Common myeloid progenitor, CD34-positive (primary cell): ENCODE data around the gene MYCT1.

Source experiments
- CTCF ChIA-PET: fragments of 350-600 bp; sonication (Branson Sonifier 250); formaldehyde crosslinking; loops from one replicate; lab custom pipeline; 2021; ENCODE audit warnings: antibody characterized with exemption; lab: Charles Lee
- POLR2A ChIA-PET: fragments of 350-600 bp; sonication (Branson Sonifier 250); formaldehyde crosslinking; loops from one replicate; lab custom pipeline; 2021; ENCODE audit warnings: antibody characterized with exemption; lab: Charles Lee
- DNase-seq, 3 donors: peaks; one replicate each; pipeline versions ENCODE4 v3.0.0 to v3.0.0-alpha.2; 2013
- H3K27ac ChIP-seq, 2 experiments: 1 replicate in 1 of 2; 2 replicates in 1 of 2; pipeline ENCODE4 v1.7.0; 2013; ENCODE audit warnings: inconsistent platforms in 2 of 2, low read length in 2 of 2, mild to moderate bottlenecking in 2 of 2, low read depth in 1 of 2, moderate library complexity in 1 of 2; ENCODE audit not compliant: severe bottlenecking in 2 of 2, insufficient read depth in 1 of 2, poor library complexity in 1 of 2
- H3K27me3 ChIP-seq, 5 experiments: replicated peaks in 2 of 5; 1 replicate in 3 of 5; 2 replicates in 2 of 5; pipeline versions ENCODE4 v1.6.1 to v1.7.0; 2013; ENCODE audit warnings: low read length in 4 of 5, mild to moderate bottlenecking in 2 of 5, moderate library complexity in 2 of 5, inconsistent platforms in 1 of 5; ENCODE audit not compliant: insufficient read depth in 5 of 5, control insufficient read depth in 4 of 5
- H3K36me3 ChIP-seq, 4 experiments: 1 replicate in 2 of 4; 2 replicates in 2 of 4; pipeline versions ENCODE4 v1.6.1 to v1.7.0; 2013; ENCODE audit warnings: low read length in 3 of 4, control low read depth in 1 of 4, mild to moderate bottlenecking in 1 of 4; ENCODE audit not compliant: control insufficient read depth in 4 of 4, insufficient read depth in 4 of 4
- H3K4me1 ChIP-seq, 4 experiments: 1 replicate in 3 of 4; 2 replicates in 1 of 4; pipeline versions ENCODE4 v1.6.1 to v1.7.1; 2013; ENCODE audit warnings: low read length in 3 of 4, mild to moderate bottlenecking in 3 of 4, control low read depth in 1 of 4, inconsistent platforms in 1 of 4, moderate library complexity in 1 of 4; ENCODE audit not compliant: control insufficient read depth in 4 of 4, insufficient read depth in 4 of 4; ENCODE audit errors: control extremely low read depth in 1 of 4
- H3K4me3 ChIP-seq, 7 experiments: 1 replicate in 4 of 7; 2 replicates in 3 of 7; pipeline versions ENCODE4 v1.5.1 to v1.7.0; 2013; ENCODE audit warnings: mild to moderate bottlenecking in 7 of 7, low read length in 6 of 7, moderate library complexity in 6 of 7, inconsistent platforms in 2 of 7, low read depth in 2 of 7, control low read depth in 1 of 7; ENCODE audit not compliant: insufficient read depth in 4 of 7, control insufficient read depth in 1 of 7; ENCODE audit errors: extremely low read depth in 1 of 7
- H3K9me3 ChIP-seq, 5 experiments: 1 replicate in 4 of 5; 2 replicates in 1 of 5; pipeline versions ENCODE4 v1.6.1 to v1.7.1; 2013; ENCODE audit warnings: low read length in 4 of 5, mild to moderate bottlenecking in 2 of 5, inconsistent platforms in 1 of 5, low read depth in 1 of 5, moderate library complexity in 1 of 5; ENCODE audit not compliant: control insufficient read depth in 4 of 5, insufficient read depth in 2 of 5; ENCODE audit errors: control extremely low read depth in 1 of 5
- WGBS: methylation state at CpG from one replicate; pipeline ENCODE4 v1.1.5; 2013; ENCODE audit not compliant: insufficient coverage; 5-methylcytosine and 5-hydroxymethylcytosine counted together

MYCT1 gene

GRCh38 chr6:152736687-152737273 is 39.1 kb downstream of the MYCT1 start:
- Histone ChIP-seq H3K27me3 (no peaks in the 10 kb centered on the region), H3K27ac (no peak overlapping the region), H3K9me3 (peaks cover 0 to 8% (median 0%) of the 10 kb centered on the region in 5 experiments), H3K4me1 (peaks cover 0 to 21% (median 0%) of the 10 kb centered on the region in 4 experiments), H3K36me3 (no peaks in the 10 kb centered on the region), H3K4me3 (peak overlapping the region in 1 of 7 experiments; percentile 7)
- peak; percentile 6 to 76 (median 57) for DNase-seq
- ChIA-PET POLR2A (no interaction called here), CTCF (interaction anchor here (1.2 kb wide), 1 partner anchor 183 kb away, joined by 3 read pairs; no protein-coding TSS in a partner anchor)
- WGBS: no CpG with 5 or more reads among the region's 2 CpGs

GRCh38 chr6:152745509-152746171 is 47.9 kb downstream of the MYCT1 start:
- H3K4me3 ChIP-seq: no peak overlapping the region
- H3K27ac ChIP-seq: no peak overlapping the region
- no peaks in the 10 kb centered on the region for H3K36me3 ChIP-seq
- H3K27me3 ChIP-seq: no peaks in the 10 kb centered on the region
- H3K9me3 ChIP-seq: no peaks in the 10 kb centered on the region
- WGBS: 98% methylated on average over 4 of the region's 4 CpGs
- DNase-seq: no peak
- CTCF ChIA-PET: no interaction called here
- POLR2A ChIA-PET: no interaction called here
- H3K4me1 ChIP-seq: peaks cover 0 to 4% (median 0%) of the 10 kb centered on the region in 4 experiments

DNA sequence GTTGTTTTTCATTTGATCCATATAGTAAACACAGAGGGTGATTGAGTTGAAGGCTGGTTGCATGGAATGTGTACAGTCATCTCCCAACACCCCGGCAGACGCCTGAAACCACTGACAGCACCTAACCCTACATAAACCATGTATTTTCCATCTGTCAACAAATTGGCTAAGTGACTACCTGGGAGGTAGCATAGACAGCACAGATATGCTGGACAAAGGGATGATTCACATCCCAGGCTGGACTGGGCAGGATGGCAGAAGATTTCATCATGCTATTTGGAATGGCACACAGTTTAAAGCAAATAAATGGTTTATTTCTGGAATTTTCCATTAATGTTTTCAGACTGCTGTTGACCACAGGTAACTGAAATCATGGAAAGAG is 48.5 kb downstream of the MYCT1 start:
- no peak for DNase-seq
- no CpG with 5 or more reads among the region's 2 CpGs for WGBS

GRCh38 chr6:152748843-152749242 is 51.1 kb downstream of the MYCT1 start:
- no peaks in the 10 kb centered on the region for H3K4me1 ChIP-seq
- ChIA-PET CTCF (interaction anchor here (0.9 to 2.9 kb wide), 9 partner anchors 17 to 271 kb away, joined by 3 to 14 read pairs (median 5); no protein-coding TSS in a partner anchor), POLR2A (no interaction called here)
- no peak overlapping the region for H3K4me3 ChIP-seq
- H3K27me3 ChIP-seq: no peaks in the 10 kb centered on the region
- H3K27ac ChIP-seq: no peak overlapping the region
- no CpG with 5 or more reads among the region's 1 CpG for WGBS
- no peaks in the 10 kb centered on the region for H3K36me3 ChIP-seq
- peak; percentile 25 to 60 (median 51) for DNase-seq
- H3K9me3 ChIP-seq: no peaks in the 10 kb centered on the region

More for the DNA sequence above, 48.5 kb downstream of the MYCT1 start:
- H3K36me3 ChIP-seq: no peaks in the 10 kb centered on the region
- H3K27ac ChIP-seq: no peak overlapping the region
- H3K4me3 ChIP-seq: no peak overlapping the region
- no peaks in the 10 kb centered on the region for H3K27me3 ChIP-seq
- POLR2A ChIA-PET: no interaction called here
- H3K9me3 ChIP-seq: no peaks in the 10 kb centered on the region
- CTCF ChIA-PET: no interaction called here
- H3K4me1 ChIP-seq: no peaks in the 10 kb centered on the region

- ChIA-PET POLR2A (no interaction called here), CTCF (interaction anchor here (0.9 to 2.9 kb wide), 9 partner anchors 17 to 208 kb away, joined by 3 to 14 read pairs (median 5); no protein-coding TSS in a partner anchor)
- H3K9me3 ChIP-seq: no peaks in the 10 kb centered on the region
- no peak overlapping the region for H3K27ac ChIP-seq
- WGBS: no CpG with 5 or more reads among the region's 1 CpG
- H3K36me3 ChIP-seq: no peaks in the 10 kb centered on the region
- no peaks in the 10 kb centered on the region for H3K4me1 ChIP-seq
- DNase-seq: no peak
- no peak overlapping the region for H3K4me3 ChIP-seq
- no peaks in the 10 kb centered on the region for H3K27me3 ChIP-seq
These were observed 51.6 kb downstream of the MYCT1 start for GRCh38 chr6:152749336-152749735.

DNA sequence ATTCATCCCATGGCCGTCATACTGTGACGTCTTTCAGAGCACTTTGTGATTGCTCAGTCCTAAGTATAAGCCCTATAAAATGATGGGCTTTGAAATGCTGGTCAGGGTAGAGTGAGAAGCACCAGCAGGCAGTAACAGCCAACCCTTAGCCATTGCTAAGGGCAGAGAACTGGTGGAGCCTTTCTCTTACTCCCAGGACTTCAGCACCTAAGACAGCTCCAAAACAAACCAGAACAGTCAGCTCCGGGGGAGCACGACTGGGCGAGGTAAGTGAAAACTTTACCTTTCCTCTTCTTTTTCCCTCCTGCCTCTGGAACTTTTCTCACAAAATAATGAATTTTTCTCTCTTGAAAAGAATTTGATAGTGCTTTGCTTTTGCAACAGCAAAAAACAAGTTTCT is 53.0 kb downstream of the MYCT1 start, which contains the start of gene VIP:
TSS of gene VIP (plus strand) at position 104 of the 400 bp plus-strand sequence. CDS start 1,381 bp downstream, outside the sequence.
- Histone ChIP-seq H3K4me1 (no peaks in the 10 kb centered on the region), H3K4me3 (no peak within 1 kb of the TSS), H3K9me3 (no peaks in the 10 kb centered on the region), H3K27me3 (no peaks in the 10 kb centered on the region), H3K27ac (no peak within 1 kb of the TSS), H3K36me3 (no peaks in the 10 kb centered on the region)
- ChIA-PET POLR2A (no interaction called here), CTCF (interaction anchor here (1.4 to 2.0 kb wide), 2 partner anchors 44 to 198 kb away, joined by 3 to 11 read pairs; no protein-coding TSS in a partner anchor)
- WGBS: 67% methylated on average over 1 of the region's 5 CpGs
- peak; percentile 29 to 53 (median 51) for DNase-seq

- no peak for DNase-seq
- Histone ChIP-seq H3K36me3 (no peaks in the 10 kb centered on the region), H3K27ac (no peak overlapping the region), H3K4me1 (no peaks in the 10 kb centered on the region), H3K9me3 (no peaks in the 10 kb centered on the region), H3K4me3 (no peak overlapping the region), H3K27me3 (peaks cover 0 to 2% (median 0%) of the 10 kb centered on the region in 5 experiments)
- ChIA-PET POLR2A (no interaction called here), CTCF (no interaction called here)
- 94% methylated on average over 2 of the region's 3 CpGs for WGBS
These were observed 67.6 kb downstream of the MYCT1 start for GRCh38 chr6:152765331-152765730.
